ENCODE results near the gene SLC17A8. TPM values are rescaled to one million over a fixed set of nuclear protein-coding genes. Genes with fewer than 3 reads are reported as not detected.

SLC17A8 gene
- total and polyA plus RNA-seq, 2 donors (not counting 1 experiment from before 2014, with no cell fraction given): not detected

GRCh38 chr12:100433701-100434100 lies 76.8 kb downstream of the SLC17A8 start:
- no peaks in the 10 kb centered on the region for H3K36me3 ChIP-seq (ENCODE audit: control insufficient read depth, insufficient read depth, low read length)
- H3K9ac ChIP-seq (ENCODE audit: insufficient read depth, low read length): no peak overlapping the region
- H3K9me3 ChIP-seq (ENCODE audit: control insufficient read depth, insufficient read depth, low read depth, low read length): no peaks in the 10 kb centered on the region
- no peak overlapping the region for H3K27ac ChIP-seq (ENCODE audit: insufficient read depth, low read length)
- H3K79me2 ChIP-seq (ENCODE audit: control insufficient read depth, insufficient read depth, low read length): no peaks in the 10 kb centered on the region
- H3K4me2 ChIP-seq (ENCODE audit: extremely low read depth, insufficient read depth, low read length): no peak overlapping the region
- no peak for TF ChIP-seq EZH2 (IDR thresholded peaks at IDR 0.05; ENCODE audit: low read length, missing control alignments)
- TF ChIP-seq, protein P1, sequence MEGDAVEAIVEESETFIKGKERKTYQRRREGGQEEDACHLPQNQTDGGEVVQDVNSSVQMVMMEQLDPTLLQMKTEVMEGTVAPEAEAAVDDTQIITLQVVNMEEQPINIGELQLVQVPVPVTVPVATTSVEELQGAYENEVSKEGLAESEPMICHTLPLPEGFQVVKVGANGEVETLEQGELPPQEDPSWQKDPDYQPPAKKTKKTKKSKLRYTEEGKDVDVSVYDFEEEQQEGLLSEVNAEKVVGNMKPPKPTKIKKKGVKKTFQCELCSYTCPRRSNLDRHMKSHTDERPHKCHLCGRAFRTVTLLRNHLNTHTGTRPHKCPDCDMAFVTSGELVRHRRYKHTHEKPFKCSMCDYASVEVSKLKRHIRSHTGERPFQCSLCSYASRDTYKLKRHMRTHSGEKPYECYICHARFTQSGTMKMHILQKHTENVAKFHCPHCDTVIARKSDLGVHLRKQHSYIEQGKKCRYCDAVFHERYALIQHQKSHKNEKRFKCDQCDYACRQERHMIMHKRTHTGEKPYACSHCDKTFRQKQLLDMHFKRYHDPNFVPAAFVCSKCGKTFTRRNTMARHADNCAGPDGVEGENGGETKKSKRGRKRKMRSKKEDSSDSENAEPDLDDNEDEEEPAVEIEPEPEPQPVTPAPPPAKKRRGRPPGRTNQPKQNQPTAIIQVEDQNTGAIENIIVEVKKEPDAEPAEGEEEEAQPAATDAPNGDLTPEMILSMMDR (conservative IDR thresholded peaks at IDR 0.05 in 1 of 2, IDR thresholded peaks at IDR 0.05 in 1 of 2; ENCODE audit: low read depth in 1 of 2, low read length in 2 of 2): no peak
- no peaks in the 10 kb centered on the region for H4K20me1 ChIP-seq (ENCODE audit: control insufficient read depth, extremely low read depth, insufficient read depth, low read length)
- no peak overlapping the region for H2AFZ ChIP-seq (ENCODE audit: low read length)
- DNase-seq (ENCODE audit: low read depth in 2 of 2): no peak
- no peaks in the 10 kb centered on the region for H3K4me1 ChIP-seq (ENCODE audit: control insufficient read depth, extremely low read depth, insufficient read depth, low read length)
- H3K4me3 ChIP-seq (replicated peaks in 1 of 4; ENCODE audit: control extremely low read depth in 1 of 4, insufficient read depth in 1 of 4, low read depth in 3 of 4, low read length in 4 of 4): no peak overlapping the region
- H3K27me3 ChIP-seq (ENCODE audit: control insufficient read depth, insufficient read depth, low read length): no peaks in the 10 kb centered on the region

DNA sequence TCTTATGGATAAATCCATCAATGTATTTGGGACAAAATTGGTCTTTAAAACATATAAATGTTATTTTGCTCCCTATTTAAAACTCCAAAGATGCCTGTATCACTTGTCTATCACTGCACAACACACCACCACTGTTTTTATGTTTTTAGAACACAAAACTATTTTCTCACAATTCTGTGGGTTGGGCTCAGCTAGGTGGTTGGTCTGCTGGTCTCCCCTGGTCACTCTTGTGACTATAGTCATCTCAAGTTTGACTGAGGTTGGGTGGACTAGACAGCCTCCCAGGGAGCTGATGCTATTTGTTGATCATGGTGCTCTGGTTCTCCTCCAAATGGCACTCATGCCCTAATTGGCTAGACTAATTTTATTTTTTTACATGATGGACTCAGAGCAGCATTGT lies 77.3 kb downstream of the SLC17A8 start:
- Histone ChIP-seq H2AFZ (ENCODE audit: low read length) (no peak overlapping the region), H3K4me1 (ENCODE audit: control insufficient read depth, extremely low read depth, insufficient read depth, low read length) (no peaks in the 10 kb centered on the region), H3K4me2 (ENCODE audit: extremely low read depth, insufficient read depth, low read length) (no peak overlapping the region), H3K27me3 (ENCODE audit: control insufficient read depth, insufficient read depth, low read length) (no peaks in the 10 kb centered on the region), H3K9ac (ENCODE audit: insufficient read depth, low read length) (no peak overlapping the region), H3K27ac (ENCODE audit: insufficient read depth, low read length) (no peak overlapping the region), H4K20me1 (ENCODE audit: control insufficient read depth, extremely low read depth, insufficient read depth, low read length) (no peaks in the 10 kb centered on the region), H3K4me3 (replicated peaks in 1 of 4; ENCODE audit: control extremely low read depth in 1 of 4, insufficient read depth in 1 of 4, low read depth in 3 of 4, low read length in 4 of 4) (no peak overlapping the region), H3K36me3 (ENCODE audit: control insufficient read depth, insufficient read depth, low read length) (no peaks in the 10 kb centered on the region), H3K79me2 (ENCODE audit: control insufficient read depth, insufficient read depth, low read length) (no peaks in the 10 kb centered on the region), H3K9me3 (ENCODE audit: control insufficient read depth, insufficient read depth, low read depth, low read length) (no peaks in the 10 kb centered on the region)
- TF ChIP-seq EZH2 (IDR thresholded peaks at IDR 0.05; ENCODE audit: low read length, missing control alignments): no peak
- TF ChIP-seq, protein P1 (conservative IDR thresholded peaks at IDR 0.05 in 1 of 2, IDR thresholded peaks at IDR 0.05 in 1 of 2; ENCODE audit: low read depth in 1 of 2, low read length in 2 of 2): no peak
- DNase-seq (ENCODE audit: low read depth in 2 of 2): no peak

DNA sequence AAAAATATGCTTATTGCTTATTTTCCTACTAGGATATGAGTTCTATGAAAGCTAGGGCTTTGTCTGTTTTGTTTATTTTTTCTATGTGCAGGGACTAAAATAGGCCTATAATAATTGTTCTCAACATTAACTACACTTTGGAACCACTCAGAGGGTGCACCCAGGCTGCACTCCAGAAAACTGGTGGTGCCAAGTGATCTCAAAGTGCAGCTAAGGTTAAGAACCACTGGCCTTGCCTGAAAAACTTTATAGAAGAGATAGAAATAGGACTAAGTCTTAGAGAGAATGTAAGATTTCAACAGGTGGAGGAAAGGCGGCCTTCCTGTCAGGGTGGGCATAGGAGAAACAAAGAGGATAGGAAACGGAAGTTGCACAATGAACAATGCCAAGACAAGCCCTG lies 79.1 kb downstream of the SLC17A8 start:
- Histone ChIP-seq H3K4me3 (replicated peaks in 1 of 4; ENCODE audit: control extremely low read depth in 1 of 4, insufficient read depth in 1 of 4, low read depth in 3 of 4, low read length in 4 of 4) (no peak overlapping the region), H2AFZ (ENCODE audit: low read length) (no peak overlapping the region), H3K36me3 (ENCODE audit: control insufficient read depth, insufficient read depth, low read length) (no peaks in the 10 kb centered on the region), H3K27me3 (ENCODE audit: control insufficient read depth, insufficient read depth, low read length) (no peaks in the 10 kb centered on the region), H3K4me2 (ENCODE audit: extremely low read depth, insufficient read depth, low read length) (no peak overlapping the region), H4K20me1 (ENCODE audit: control insufficient read depth, extremely low read depth, insufficient read depth, low read length) (no peaks in the 10 kb centered on the region), H3K9ac (ENCODE audit: insufficient read depth, low read length) (no peak overlapping the region), H3K9me3 (ENCODE audit: control insufficient read depth, insufficient read depth, low read depth, low read length) (no peaks in the 10 kb centered on the region), H3K4me1 (ENCODE audit: control insufficient read depth, extremely low read depth, insufficient read depth, low read length) (no peaks in the 10 kb centered on the region), H3K79me2 (ENCODE audit: control insufficient read depth, insufficient read depth, low read length) (no peaks in the 10 kb centered on the region), H3K27ac (ENCODE audit: insufficient read depth, low read length) (no peak overlapping the region)
- DNase-seq (ENCODE audit: low read depth in 2 of 2): no peak
- no peak for TF ChIP-seq EZH2 (IDR thresholded peaks at IDR 0.05; ENCODE audit: low read length, missing control alignments)
- TF ChIP-seq, protein P1 (conservative IDR thresholded peaks at IDR 0.05 in 1 of 2, IDR thresholded peaks at IDR 0.05 in 1 of 2; ENCODE audit: low read depth in 1 of 2, low read length in 2 of 2): no peak
